Measurements from ENCODE around the gene MYOF.

Gene MYOF

DNA sequence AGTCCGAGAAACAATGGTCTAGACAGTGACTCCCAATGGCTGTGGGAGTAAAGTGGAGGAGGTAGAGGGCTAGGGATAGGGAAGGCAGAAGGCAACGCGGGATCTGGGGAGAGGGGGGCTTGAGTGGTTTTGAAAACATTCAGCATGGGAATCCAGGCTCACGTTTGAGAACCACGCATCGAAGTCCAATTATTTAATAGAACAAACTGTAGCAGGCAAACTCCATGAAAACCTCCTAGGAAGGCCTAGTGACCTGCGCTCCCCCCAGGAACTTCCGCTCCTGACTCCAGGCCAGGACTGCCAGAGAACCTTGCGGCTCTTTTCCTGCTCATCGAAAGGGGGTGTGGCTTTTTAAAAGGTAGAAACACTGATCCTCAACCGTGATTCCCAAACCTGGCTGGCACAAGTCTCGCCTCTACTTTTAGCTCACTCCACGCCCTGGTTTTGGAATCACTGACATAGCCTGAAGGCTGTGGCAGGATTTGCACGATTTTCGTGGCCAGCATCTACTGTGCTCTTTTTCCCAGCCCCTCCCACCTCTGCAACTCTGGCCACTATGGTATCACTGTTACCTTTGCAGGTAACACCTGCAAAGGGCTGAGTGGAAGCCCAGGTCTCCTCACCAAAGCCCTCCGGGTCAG lies 43.4 kb downstream of the MYOF start:
- peaks cover 24% of the 10 kb centered on the region for H3K79me1 ChIP-seq (ENCODE audit: low read length)
- H4K91ac ChIP-seq (ENCODE audit: low read depth, low read length) = peak overlapping the region; percentile 100
- H2BK12ac ChIP-seq (ENCODE audit: low read length) = peak overlapping the region; percentile 99
- peak overlapping the region; percentile 56 for H3K4me2 ChIP-seq (ENCODE audit: low read length)
- peak overlapping the region; percentile 24 for H4K12ac ChIP-seq (ENCODE audit: low read depth, low read length)
- peaks cover 8% of the 10 kb centered on the region for H3K79me2 ChIP-seq (ENCODE audit: control insufficient read depth, insufficient read depth, low read length, poor library complexity)
- DNase-seq = peak; percentile 59 to 83
- H3K4ac ChIP-seq (ENCODE audit: low read depth, low read length) = peak overlapping the region; percentile 35
- no peaks in the 10 kb centered on the region for H3K27me3 ChIP-seq (ENCODE audit: insufficient read depth, low read length)
- H3K14ac ChIP-seq (ENCODE audit: low read length) = peak overlapping the region; percentile 99
- peaks cover 20 to 28% of the 10 kb centered on the region in 2 experiments for H3K4me1 ChIP-seq (ENCODE audit: control insufficient read depth in 1 of 2, insufficient read depth in 2 of 2, low read length in 2 of 2)
- no peak overlapping the region for H3K9ac ChIP-seq (ENCODE audit: low read length)
- H3K23ac ChIP-seq (ENCODE audit: low read length) = no peak overlapping the region
- H4K8ac ChIP-seq (ENCODE audit: low read depth, low read length) = peak overlapping the region; percentile 98
- H2AK5ac ChIP-seq (ENCODE audit: low read length) = peak overlapping the region; percentile 49
- peak overlapping the region; percentile 100 for H2BK5ac ChIP-seq (ENCODE audit: low read depth, low read length, poor library complexity)
- peak overlapping the region; percentile 76 for H2AFZ ChIP-seq (ENCODE audit: insufficient read depth, low read length, poor library complexity)
- no peak overlapping the region for H3K4me3 ChIP-seq (ENCODE audit: low read depth, low read length)
- WGBS (ENCODE audit: extremely low coverage, insufficient coverage, insufficient read length) = no CpG with 5 or more reads among the region's 16 CpGs
- peak overlapping the region; percentile 99 for H3K18ac ChIP-seq (ENCODE audit: low read length)
- H3K36me3 ChIP-seq (ENCODE audit: control insufficient read depth in 1 of 2, insufficient read depth in 2 of 2, low read length in 2 of 2) = peaks cover 3% of the 10 kb centered on the region in 2 experiments
- H2BK120ac ChIP-seq (ENCODE audit: insufficient read depth, low read length, poor library complexity) = peak overlapping the region; percentile 100
- H3K9me3 ChIP-seq (ENCODE audit: insufficient read depth, low read depth, low read length) = no peaks in the 10 kb centered on the region
- peak overlapping the region; percentile 100 for H3K27ac ChIP-seq (ENCODE audit: low read depth, low read length)

DNA sequence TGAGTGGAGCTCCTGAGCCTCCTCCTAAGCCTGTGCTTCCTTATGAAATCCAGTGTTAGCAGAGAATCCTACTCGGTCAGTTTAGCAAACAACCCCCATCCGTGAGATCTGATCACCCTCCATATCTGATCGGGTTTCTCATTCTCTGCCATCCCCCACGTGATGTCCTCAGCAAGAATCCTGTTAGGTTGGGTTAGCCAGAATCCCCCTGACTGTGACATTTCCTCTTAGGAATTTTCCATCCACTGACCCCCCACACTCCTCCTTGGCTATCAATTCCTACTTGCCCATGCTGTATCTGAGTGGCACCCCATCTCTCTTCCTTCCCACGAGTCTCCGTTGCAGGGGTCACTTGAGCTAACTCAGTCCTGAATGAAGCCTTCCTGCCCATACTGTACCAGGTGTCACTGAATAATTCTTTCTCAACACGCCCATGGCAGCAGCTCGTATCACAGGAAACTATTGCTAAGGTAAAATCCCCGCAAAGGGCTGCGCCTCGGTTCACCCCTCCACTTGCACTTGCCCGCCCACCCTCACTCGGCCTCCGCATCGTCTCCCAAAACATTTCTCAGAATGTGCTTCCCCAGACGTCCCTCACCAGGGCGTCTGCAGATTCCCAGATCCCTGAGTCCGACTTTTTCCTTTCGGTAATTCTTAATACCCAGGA lies 44.1 kb downstream of the MYOF start:
- Histone ChIP-seq H3K4me3 (ENCODE audit: low read depth, low read length) (no peak overlapping the region), H3K27me3 (ENCODE audit: insufficient read depth, low read length) (no peaks in the 10 kb centered on the region), H3K27ac (ENCODE audit: low read depth, low read length) (peak overlapping the region; percentile 100), H4K91ac (ENCODE audit: low read depth, low read length) (peak overlapping the region; percentile 100), H3K4me1 (ENCODE audit: control insufficient read depth in 1 of 2, insufficient read depth in 2 of 2, low read length in 2 of 2) (peaks cover 20 to 28% of the 10 kb centered on the region in 2 experiments), H2BK5ac (ENCODE audit: low read depth, low read length, poor library complexity) (peak overlapping the region; percentile 100), H2BK12ac (ENCODE audit: low read length) (peak overlapping the region; percentile 99), H3K79me1 (ENCODE audit: low read length) (peaks cover 24% of the 10 kb centered on the region), H3K18ac (ENCODE audit: low read length) (peak overlapping the region; percentile 99), H2AK5ac (ENCODE audit: low read length) (peak overlapping the region; percentile 97), H3K4me2 (ENCODE audit: low read length) (peak overlapping the region; percentile 56), H3K23ac (ENCODE audit: low read length) (no peak overlapping the region), H3K9ac (ENCODE audit: low read length) (peak overlapping the region; percentile 17), H2AFZ (ENCODE audit: insufficient read depth, low read length, poor library complexity) (peak overlapping the region; percentile 90), H3K9me3 (ENCODE audit: insufficient read depth, low read depth, low read length) (no peaks in the 10 kb centered on the region), H3K14ac (ENCODE audit: low read length) (peak overlapping the region; percentile 99), H4K12ac (ENCODE audit: low read depth, low read length) (peak overlapping the region; percentile 94), H3K36me3 (ENCODE audit: control insufficient read depth in 1 of 2, insufficient read depth in 2 of 2, low read length in 2 of 2) (peaks cover 0 to 3% of the 10 kb centered on the region in 2 experiments), H4K8ac (ENCODE audit: low read depth, low read length) (peak overlapping the region; percentile 98), H3K79me2 (ENCODE audit: control insufficient read depth, insufficient read depth, low read length, poor library complexity) (peaks cover 8% of the 10 kb centered on the region), H3K4ac (ENCODE audit: low read depth, low read length) (peak overlapping the region; percentile 95), H2BK120ac (ENCODE audit: insufficient read depth, low read length, poor library complexity) (peak overlapping the region; percentile 100)
- WGBS (ENCODE audit: extremely low coverage, insufficient coverage, insufficient read length) = no CpG with 5 or more reads among the region's 19 CpGs
- DNase-seq = peak; percentile 88 to 94

DNA sequence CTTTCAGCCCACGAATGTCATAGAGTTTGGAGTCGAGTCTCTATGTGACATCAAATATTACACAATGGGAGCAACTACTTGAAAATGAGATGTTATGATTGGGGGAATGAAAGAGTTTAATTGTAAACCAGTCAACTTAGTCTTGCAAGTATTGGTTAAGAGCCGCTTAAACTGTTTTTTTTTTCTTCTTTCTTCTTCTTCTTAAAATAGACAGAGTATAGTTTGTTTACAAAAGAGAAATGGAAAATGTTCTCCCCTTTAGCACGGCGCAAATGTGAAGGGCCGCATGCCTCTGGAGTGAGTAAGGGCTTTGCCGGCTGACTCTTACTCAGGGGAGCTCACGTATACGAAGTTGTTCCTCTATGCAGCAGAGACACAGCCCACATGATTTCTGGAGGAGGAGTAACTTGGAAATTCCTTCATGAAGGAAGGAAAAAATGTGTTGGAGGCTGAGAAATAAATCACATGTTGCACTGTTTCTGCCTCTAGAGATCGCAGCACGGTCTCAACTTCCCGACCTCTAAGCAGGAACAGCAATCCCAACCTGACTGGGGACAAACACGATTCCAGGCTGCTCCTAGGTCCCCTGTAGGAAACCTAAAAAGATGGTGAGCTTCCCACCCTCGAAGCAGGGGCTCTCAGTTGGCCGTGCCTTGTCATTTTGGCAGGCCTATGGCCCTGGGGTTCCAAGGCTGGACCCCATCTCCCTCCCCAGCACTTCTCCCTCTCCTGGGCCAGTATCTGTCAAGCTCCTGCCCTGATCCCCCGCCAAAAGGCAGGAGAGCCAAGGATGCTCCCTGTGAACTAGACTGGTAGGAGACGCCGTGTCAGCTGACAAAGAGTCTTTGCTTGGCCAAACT lies 44.8 kb downstream of the MYOF start:
- H3K27ac ChIP-seq (ENCODE audit: low read depth, low read length) = peak overlapping the region; percentile 100
- H3K4me2 ChIP-seq (ENCODE audit: low read length) = peak overlapping the region; percentile 50
- DNase-seq = peak; percentile 98
- H3K23ac ChIP-seq (ENCODE audit: low read length) = peak overlapping the region; percentile 8
- H2BK12ac ChIP-seq (ENCODE audit: low read length) = peak overlapping the region; percentile 99
- H3K14ac ChIP-seq (ENCODE audit: low read length) = peak overlapping the region; percentile 99
- H3K27me3 ChIP-seq (ENCODE audit: insufficient read depth, low read length) = no peaks in the 10 kb centered on the region
- H2BK120ac ChIP-seq (ENCODE audit: insufficient read depth, low read length, poor library complexity) = peak overlapping the region; percentile 100
- WGBS (ENCODE audit: extremely low coverage, insufficient coverage, insufficient read length) = no CpG with 5 or more reads among the region's 18 CpGs
- H3K4ac ChIP-seq (ENCODE audit: low read depth, low read length) = peak overlapping the region; percentile 95
- H3K79me1 ChIP-seq (ENCODE audit: low read length) = peaks cover 24% of the 10 kb centered on the region
- peak overlapping the region; percentile 94 for H4K12ac ChIP-seq (ENCODE audit: low read depth, low read length)
- peaks cover 8% of the 10 kb centered on the region for H3K79me2 ChIP-seq (ENCODE audit: control insufficient read depth, insufficient read depth, low read length, poor library complexity)
- H3K4me3 ChIP-seq (ENCODE audit: low read depth, low read length) = peak overlapping the region; percentile 32
- peak overlapping the region; percentile 98 for H4K8ac ChIP-seq (ENCODE audit: low read depth, low read length)
- H3K18ac ChIP-seq (ENCODE audit: low read length) = peak overlapping the region; percentile 99
- peak overlapping the region; percentile 67 for H3K9ac ChIP-seq (ENCODE audit: low read length)
- peak overlapping the region; percentile 100 for H2BK5ac ChIP-seq (ENCODE audit: low read depth, low read length, poor library complexity)
- peak overlapping the region; percentile 100 for H4K91ac ChIP-seq (ENCODE audit: low read depth, low read length)
- H2AK5ac ChIP-seq (ENCODE audit: low read length) = peak overlapping the region; percentile 97
- H3K36me3 ChIP-seq (ENCODE audit: control insufficient read depth in 1 of 2, insufficient read depth in 2 of 2, low read length in 2 of 2) = no peaks in the 10 kb centered on the region
- peak overlapping the region; percentile 90 for H2AFZ ChIP-seq (ENCODE audit: insufficient read depth, low read length, poor library complexity)
- H3K9me3 ChIP-seq (ENCODE audit: insufficient read depth, low read depth, low read length) = no peaks in the 10 kb centered on the region
- peaks cover 20 to 28% of the 10 kb centered on the region in 2 experiments for H3K4me1 ChIP-seq (ENCODE audit: control insufficient read depth in 1 of 2, insufficient read depth in 2 of 2, low read length in 2 of 2)

- Histone ChIP-seq H2AFZ (ENCODE audit: insufficient read depth, low read length, poor library complexity) (no peak overlapping the region), H3K18ac (ENCODE audit: low read length) (peak overlapping the region; percentile 80), H2AK5ac (ENCODE audit: low read length) (no peak overlapping the region), H3K79me2 (ENCODE audit: control insufficient read depth, insufficient read depth, low read length, poor library complexity) (peaks cover 8% of the 10 kb centered on the region), H3K4me2 (ENCODE audit: low read length) (no peak overlapping the region), H3K23ac (ENCODE audit: low read length) (no peak overlapping the region), H3K9ac (ENCODE audit: low read length) (no peak overlapping the region), H3K27me3 (ENCODE audit: insufficient read depth, low read length) (no peaks in the 10 kb centered on the region), H4K91ac (ENCODE audit: low read depth, low read length) (peak overlapping the region; percentile 83), H3K4me1 (ENCODE audit: control insufficient read depth in 1 of 2, insufficient read depth in 2 of 2, low read length in 2 of 2) (peaks cover 20 to 28% of the 10 kb centered on the region in 2 experiments), H4K8ac (ENCODE audit: low read depth, low read length) (peak overlapping the region; percentile 78), H3K79me1 (ENCODE audit: low read length) (peaks cover 24% of the 10 kb centered on the region), H3K4me3 (ENCODE audit: low read depth, low read length) (no peak overlapping the region), H3K4ac (ENCODE audit: low read depth, low read length) (peak overlapping the region; percentile 54), H3K14ac (ENCODE audit: low read length) (peak overlapping the region; percentile 84), H3K9me3 (ENCODE audit: insufficient read depth, low read depth, low read length) (no peaks in the 10 kb centered on the region), H4K12ac (ENCODE audit: low read depth, low read length) (no peak overlapping the region), H3K27ac (ENCODE audit: low read depth, low read length) (peak overlapping the region; percentile 100), H2BK5ac (ENCODE audit: low read depth, low read length, poor library complexity) (peak overlapping the region; percentile 97), H3K36me3 (ENCODE audit: control insufficient read depth in 1 of 2, insufficient read depth in 2 of 2, low read length in 2 of 2) (no peaks in the 10 kb centered on the region), H2BK120ac (ENCODE audit: insufficient read depth, low read length, poor library complexity) (peak overlapping the region; percentile 92), H2BK12ac (ENCODE audit: low read length) (peak overlapping the region; percentile 70)
- WGBS (ENCODE audit: extremely low coverage, insufficient coverage, insufficient read length) = no CpG with 5 or more reads among the region's 4 CpGs
- peak; percentile 73 to 88 for DNase-seq
Observed at GRCh38 chr10:93436591-93437085, 45.5 kb downstream of the MYOF start.

Data from trophoblast cell (in vitro differentiated cells and primary cell).